ENCODE results near the gene HMGN3. TPM values are rescaled to one million over a fixed set of nuclear protein-coding genes. Genes with fewer than 3 reads are reported as not detected.
A peak's percentile ranks its signal among the peaks of the same experiment; 100 is the strongest.

The HMGN3 gene
- 31.1 TPM for polyA plus RNA-seq (2012; ENCODE audit: insufficient read length, low read depth)

DNA sequence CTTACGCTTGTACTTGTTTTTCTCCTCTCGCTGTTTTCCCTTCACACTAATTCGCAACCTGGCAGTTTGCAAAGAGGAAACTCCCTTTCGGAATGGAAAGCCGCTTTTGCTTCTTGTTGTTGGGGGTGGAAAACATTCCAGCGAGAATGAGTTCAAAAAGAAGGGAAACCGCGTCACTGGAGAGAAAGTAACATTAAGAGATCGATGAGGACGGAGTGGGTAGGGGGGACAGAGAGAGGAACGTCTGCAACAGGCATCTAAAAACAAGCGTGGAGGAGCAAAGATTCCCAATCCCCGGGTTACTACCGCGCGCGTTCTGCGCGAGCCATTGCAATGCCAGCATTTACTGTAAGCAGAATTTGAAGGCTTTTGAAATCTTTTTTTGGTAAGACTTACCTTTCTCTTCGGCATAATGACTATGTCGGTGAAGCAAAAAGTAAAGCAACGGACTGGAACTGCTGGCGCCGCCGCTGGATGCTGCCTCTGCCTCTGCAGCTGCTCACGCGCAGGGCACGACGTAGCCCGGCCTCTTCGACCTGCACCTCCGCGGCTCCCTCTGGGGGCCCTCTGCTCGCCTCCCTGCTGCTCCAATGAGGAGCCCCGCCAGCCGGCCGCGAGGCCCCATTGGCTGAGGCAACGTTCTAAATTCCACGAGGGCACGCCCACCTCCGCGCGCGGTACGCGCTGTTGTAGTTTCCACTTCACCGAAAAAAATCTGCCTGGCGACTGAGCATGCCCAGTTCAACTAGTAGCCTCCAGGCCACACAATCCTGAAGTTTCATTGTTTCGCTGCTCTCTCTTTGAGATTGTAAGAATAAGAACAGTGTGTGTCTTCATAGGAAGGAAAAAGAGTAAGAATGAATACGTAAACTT, at the start of gene HMGN3:
Gene HMGN3, minus strand, starts transcription at position 533 of the 873 bp plus-strand sequence.
- TF ChIP-seq, protein P1, sequence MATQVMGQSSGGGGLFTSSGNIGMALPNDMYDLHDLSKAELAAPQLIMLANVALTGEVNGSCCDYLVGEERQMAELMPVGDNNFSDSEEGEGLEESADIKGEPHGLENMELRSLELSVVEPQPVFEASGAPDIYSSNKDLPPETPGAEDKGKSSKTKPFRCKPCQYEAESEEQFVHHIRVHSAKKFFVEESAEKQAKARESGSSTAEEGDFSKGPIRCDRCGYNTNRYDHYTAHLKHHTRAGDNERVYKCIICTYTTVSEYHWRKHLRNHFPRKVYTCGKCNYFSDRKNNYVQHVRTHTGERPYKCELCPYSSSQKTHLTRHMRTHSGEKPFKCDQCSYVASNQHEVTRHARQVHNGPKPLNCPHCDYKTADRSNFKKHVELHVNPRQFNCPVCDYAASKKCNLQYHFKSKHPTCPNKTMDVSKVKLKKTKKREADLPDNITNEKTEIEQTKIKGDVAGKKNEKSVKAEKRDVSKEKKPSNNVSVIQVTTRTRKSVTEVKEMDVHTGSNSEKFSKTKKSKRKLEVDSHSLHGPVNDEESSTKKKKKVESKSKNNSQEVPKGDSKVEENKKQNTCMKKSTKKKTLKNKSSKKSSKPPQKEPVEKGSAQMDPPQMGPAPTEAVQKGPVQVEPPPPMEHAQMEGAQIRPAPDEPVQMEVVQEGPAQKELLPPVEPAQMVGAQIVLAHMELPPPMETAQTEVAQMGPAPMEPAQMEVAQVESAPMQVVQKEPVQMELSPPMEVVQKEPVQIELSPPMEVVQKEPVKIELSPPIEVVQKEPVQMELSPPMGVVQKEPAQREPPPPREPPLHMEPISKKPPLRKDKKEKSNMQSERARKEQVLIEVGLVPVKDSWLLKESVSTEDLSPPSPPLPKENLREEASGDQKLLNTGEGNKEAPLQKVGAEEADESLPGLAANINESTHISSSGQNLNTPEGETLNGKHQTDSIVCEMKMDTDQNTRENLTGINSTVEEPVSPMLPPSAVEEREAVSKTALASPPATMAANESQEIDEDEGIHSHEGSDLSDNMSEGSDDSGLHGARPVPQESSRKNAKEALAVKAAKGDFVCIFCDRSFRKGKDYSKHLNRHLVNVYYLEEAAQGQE (IDR thresholded peaks at IDR 0.05; ENCODE audit: insufficient read depth in 1 of 2, low read depth in 2 of 2, low read length in 2 of 2), result no peak
- peak; percentile 88 for TF ChIP-seq POLR2AphosphoS5 (IDR thresholded peaks at IDR 0.05; ENCODE audit: low read depth, low read length)
- TF ChIP-seq FOXP2 (optimal IDR thresholded peaks at IDR 0.05; ENCODE audit: borderline replicate concordance, extremely low read depth, extremely low read length, insufficient read depth), result peak; percentile 54
- peak; percentile 76; the same call in 1 of the 2 replicates for TF ChIP-seq TAF1 (IDR thresholded peaks at IDR 0.05; ENCODE audit: borderline replicate concordance, insufficient read depth, low read length)

DNA sequence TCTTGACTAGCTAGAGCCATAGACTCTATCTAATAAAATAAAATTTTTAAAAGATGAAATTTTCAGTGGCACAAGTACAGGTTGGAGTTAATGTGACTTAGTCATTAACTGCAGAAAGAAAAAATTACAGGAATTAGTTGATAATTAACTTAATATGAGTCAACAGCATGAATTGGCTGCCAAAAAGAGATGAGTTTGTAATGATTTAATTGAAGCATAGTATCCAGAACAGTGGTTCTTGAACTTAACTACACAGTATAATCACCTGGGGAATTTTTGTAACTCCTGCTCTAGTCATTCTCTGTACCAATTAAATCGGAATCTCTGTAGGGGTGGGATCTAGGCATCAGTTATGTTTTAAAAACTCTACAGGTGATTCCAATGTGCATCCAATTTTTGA, 46.3 kb upstream of the HMGN3 start:
- TF ChIP-seq, protein P1 (IDR thresholded peaks at IDR 0.05; ENCODE audit: insufficient read depth in 1 of 2, low read depth in 2 of 2, low read length in 2 of 2), result no peak
- TF ChIP-seq SIN3A (IDR thresholded peaks at IDR 0.05; ENCODE audit: borderline replicate concordance, insufficient read depth, low read length), result no peak
- no peak for TF ChIP-seq POLR2AphosphoS5 (IDR thresholded peaks at IDR 0.05; ENCODE audit: low read depth, low read length)
- TF ChIP-seq FOXP2 (optimal IDR thresholded peaks at IDR 0.05; ENCODE audit: borderline replicate concordance, extremely low read depth, extremely low read length, insufficient read depth), result no peak
- TF ChIP-seq TAF1 (IDR thresholded peaks at IDR 0.05; ENCODE audit: borderline replicate concordance, insufficient read depth, low read length), result no peak

DNA sequence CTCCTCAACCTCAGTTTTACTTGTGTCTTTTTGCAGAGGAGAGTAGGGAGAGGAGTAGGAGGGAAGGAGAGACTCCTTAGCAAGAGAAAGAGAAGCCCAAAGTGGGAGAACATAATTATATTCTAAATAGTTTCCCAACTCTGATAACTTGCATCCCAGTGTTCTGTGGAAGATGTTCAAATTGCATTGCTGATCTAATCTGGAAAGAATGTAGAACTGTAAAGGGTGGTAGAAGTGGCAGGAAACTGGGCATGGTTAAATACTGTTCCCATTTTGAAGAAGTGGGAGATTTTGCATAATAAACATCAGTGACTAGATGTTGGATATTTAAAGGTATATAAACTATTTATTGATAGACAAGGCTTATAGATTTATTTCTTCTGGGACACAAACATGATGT, 42.6 kb upstream of the HMGN3 start:
- TF ChIP-seq POLR2AphosphoS5 (IDR thresholded peaks at IDR 0.05; ENCODE audit: low read depth, low read length) (no peak), TAF1 (IDR thresholded peaks at IDR 0.05; ENCODE audit: borderline replicate concordance, insufficient read depth, low read length) (no peak), SIN3A (IDR thresholded peaks at IDR 0.05; ENCODE audit: borderline replicate concordance, insufficient read depth, low read length) (no peak), FOXP2 (optimal IDR thresholded peaks at IDR 0.05; ENCODE audit: borderline replicate concordance, extremely low read depth, extremely low read length, insufficient read depth) (no peak)
- TF ChIP-seq, protein P1 (IDR thresholded peaks at IDR 0.05; ENCODE audit: insufficient read depth in 1 of 2, low read depth in 2 of 2, low read length in 2 of 2), result no peak

DNA sequence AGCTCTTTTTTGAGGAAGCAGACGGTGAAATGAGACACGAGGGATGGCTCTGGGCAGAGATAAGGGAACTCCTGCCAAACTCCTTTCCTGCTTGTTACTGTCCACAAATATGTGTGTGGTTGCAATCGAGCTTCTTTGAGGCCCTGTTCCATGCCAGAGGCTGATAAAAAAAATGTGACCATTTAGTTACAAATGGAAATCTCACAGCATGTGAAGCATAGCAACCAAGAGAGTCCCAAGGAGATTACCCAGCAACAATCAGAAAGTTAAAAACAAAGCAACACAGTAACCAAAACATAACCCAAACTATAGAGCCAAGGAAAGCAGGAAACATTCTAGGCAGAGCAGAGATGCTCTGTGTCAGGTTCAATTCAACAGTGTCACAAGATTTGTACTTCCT, 35.4 kb upstream of the HMGN3 start:
- no peak for TF ChIP-seq SIN3A (IDR thresholded peaks at IDR 0.05; ENCODE audit: borderline replicate concordance, insufficient read depth, low read length)
- no peak for TF ChIP-seq FOXP2 (optimal IDR thresholded peaks at IDR 0.05; ENCODE audit: borderline replicate concordance, extremely low read depth, extremely low read length, insufficient read depth)
- TF ChIP-seq, protein P1 (IDR thresholded peaks at IDR 0.05; ENCODE audit: insufficient read depth in 1 of 2, low read depth in 2 of 2, low read length in 2 of 2), result no peak
- no peak for TF ChIP-seq POLR2AphosphoS5 (IDR thresholded peaks at IDR 0.05; ENCODE audit: low read depth, low read length)
- TF ChIP-seq TAF1 (IDR thresholded peaks at IDR 0.05; ENCODE audit: borderline replicate concordance, insufficient read depth, low read length), result no peak
